OCI-LY1 (cell line): ENCODE data around the gene PTGFRN.

Experiments
- EZH2 ChIP-seq: fragments of 200-600 bp; sonication (generic), shearing (Covaris generic); IDR thresholded peaks from 2 replicates; pipeline ENCODE4 v1.8.0; 2017; ENCODE audit warnings: borderline replicate concordance, mixed run types, mild to moderate bottlenecking, antibody characterized with exemption, low read length, moderate library complexity, mixed read lengths
- TF ChIP-seq, protein P1 (sequence below): fragments of 200-600 bp; sonication (generic), shearing (Covaris generic); IDR thresholded peaks from 2 replicates; pipeline ENCODE4 v1.5.1; 2017; ENCODE audit warnings: mild to moderate bottlenecking, antibody characterized with exemption, low read length, moderate library complexity, mixed read lengths

DNA sequence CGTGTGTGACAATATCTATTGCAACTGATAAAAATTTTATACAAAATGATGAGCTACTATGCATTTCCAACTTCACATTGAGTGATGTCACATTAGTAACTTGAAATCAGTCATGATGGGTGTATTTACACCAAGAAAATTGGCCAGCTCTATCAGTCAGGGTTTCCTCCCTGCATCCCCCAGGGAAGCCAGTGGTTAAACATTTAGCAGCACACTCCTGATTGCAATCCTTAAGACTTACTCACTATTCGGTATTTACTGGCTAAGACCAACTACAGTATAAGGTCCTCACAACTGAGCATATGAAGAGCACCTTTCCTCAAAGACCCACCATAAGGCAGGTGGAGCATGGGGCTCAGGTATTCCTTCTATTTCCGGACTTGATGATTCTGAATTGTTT, 41.3 kb upstream of the PTGFRN start:
- TF ChIP-seq, protein P1, sequence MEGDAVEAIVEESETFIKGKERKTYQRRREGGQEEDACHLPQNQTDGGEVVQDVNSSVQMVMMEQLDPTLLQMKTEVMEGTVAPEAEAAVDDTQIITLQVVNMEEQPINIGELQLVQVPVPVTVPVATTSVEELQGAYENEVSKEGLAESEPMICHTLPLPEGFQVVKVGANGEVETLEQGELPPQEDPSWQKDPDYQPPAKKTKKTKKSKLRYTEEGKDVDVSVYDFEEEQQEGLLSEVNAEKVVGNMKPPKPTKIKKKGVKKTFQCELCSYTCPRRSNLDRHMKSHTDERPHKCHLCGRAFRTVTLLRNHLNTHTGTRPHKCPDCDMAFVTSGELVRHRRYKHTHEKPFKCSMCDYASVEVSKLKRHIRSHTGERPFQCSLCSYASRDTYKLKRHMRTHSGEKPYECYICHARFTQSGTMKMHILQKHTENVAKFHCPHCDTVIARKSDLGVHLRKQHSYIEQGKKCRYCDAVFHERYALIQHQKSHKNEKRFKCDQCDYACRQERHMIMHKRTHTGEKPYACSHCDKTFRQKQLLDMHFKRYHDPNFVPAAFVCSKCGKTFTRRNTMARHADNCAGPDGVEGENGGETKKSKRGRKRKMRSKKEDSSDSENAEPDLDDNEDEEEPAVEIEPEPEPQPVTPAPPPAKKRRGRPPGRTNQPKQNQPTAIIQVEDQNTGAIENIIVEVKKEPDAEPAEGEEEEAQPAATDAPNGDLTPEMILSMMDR = no peak
- TF ChIP-seq EZH2 = no peak
